Measurements from ENCODE around the gene ANO1.

The ANO1 gene

GRCh38 chr11:70074746-70075145, 3.4 kb upstream of the ANO1 start:
- DNase-seq, result no peak

DNA sequence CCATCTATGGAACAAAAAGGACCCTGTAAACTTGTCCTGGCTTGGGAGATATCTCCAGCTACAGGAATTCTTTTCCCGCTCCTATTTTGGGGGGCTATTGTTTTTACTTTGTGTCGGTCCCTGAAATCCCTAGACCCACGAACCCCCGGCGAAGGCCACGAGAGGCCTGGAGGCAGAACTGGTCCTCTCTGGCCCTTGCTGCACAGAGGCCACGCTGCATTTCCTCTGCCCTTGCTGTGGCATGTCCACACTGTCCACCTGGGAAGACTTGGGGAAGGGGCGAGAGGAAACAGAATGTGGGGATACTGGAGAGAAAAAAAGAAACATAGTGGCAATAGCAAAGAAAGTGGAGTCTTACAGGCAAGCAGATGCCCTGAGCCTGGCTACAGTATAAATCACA, 2.3 kb upstream of the ANO1 start:
- DNase-seq, result no peak

DNA sequence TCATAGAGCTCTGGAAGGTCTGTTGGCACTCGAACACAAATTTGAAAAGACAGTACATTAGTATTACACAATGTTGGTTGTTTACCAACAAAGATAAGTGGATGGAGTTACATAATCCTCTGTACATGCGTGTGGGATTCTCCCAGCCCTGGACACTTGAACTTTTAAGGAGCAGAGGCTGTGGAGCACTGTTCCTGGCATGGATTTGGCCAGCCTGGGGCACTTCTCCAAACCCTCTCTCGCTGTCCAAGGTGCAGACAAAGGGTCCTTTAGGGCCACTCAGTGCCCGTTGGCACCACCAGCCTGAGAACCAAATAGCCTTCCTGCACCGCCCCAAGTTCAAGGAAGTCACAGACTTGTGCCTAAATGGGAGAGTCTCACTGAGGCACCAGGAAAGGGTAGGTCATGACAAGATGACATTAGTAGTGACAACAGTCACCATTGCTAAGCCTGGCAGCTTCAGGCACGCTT, 1.6 kb upstream of the ANO1 start:
- DNase-seq, result no peak

GRCh38 chr11:70077411-70078094, 564 bp upstream of the ANO1 start:
- DNase-seq, result no peak

DNA sequence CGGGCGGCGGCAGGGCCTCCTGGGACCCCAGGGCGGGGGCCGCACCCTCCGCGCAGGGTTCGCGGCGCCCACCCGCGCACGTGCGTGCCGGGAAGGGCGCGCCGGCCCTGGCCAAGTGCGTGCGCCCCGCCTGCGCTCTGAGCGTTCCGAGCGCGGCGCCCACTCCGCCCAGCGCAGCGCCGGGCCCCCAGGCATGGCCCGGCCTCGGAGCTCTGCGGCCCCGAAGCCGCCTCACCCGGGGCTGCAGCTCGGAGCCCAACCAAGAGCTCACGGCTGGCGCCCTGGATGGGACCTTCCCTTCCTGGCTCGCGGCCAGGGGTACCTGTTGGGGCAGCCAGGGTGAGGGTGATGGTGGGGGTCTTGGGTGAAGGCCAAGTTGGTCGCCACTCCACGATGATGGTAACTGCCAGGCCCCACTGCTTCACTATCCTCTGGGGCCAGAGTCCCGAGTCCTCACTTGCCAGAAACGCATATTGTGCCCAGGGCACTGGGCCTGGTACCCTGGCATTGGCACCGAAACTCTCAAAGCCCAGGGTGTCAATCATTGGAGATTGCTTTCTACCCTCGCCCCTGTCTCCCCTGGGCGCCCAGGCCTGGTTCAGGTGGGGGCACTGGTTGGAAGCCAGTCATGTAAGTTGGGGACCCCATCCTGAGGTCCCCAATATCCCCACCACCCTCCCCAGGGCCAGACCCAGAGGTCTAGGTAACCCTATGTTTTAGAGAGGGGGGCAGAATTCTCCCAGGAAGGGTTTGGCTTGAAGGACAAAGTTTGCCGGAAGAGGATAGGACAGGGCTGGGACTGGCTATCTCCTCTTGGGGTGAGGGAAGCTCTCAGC, 882 bp downstream of the ANO1 start:
- DNase-seq, result no peak

DNA sequence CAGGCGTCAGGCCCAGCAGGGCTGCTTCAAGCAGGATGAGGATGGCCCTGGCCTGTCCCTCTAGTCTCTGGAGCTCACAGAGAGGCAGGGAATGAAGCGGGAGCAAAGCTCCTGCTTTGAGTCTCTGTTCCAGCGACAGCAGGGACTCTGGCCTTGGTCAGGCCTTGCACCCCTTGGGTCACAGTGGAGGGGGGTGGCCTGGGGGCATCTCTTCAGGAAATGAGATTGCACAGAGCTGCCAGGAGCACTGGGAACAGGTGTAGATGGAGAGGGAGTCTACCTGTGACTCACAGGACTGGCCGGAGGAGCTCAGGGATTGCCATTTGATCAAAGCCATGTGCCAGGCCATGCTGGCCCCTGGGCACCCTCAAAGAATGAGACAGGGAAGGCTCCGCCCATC, 1.6 kb downstream of the ANO1 start:
- no peak for DNase-seq

DNA sequence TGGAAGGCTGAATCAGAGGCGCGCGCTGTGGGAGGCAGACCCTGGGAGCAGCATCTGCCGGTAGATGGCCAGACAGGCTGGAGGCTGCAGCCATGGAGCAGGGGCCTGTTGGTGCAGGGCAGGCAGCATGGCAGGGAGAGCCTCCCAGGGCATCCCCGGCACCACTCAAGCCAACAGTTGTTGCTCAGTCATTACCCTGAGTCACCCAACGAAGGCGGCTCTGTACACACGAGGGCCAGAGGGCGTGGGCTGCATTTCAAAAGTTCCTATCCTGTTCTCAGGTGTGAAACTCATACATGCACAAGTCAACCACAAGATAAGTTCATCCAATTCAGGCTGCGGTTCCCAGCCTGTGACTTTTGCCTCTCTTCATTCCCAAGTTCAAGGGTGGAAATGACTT, 2.6 kb downstream of the ANO1 start:
- no peak for DNase-seq

GRCh38 chr11:70082829-70083228, 4.7 kb downstream of the ANO1 start:
- no peak for DNase-seq

- no peak for DNase-seq
Measured at GRCh38 chr11:70084046-70084984, 6.2 kb downstream of the ANO1 start.

GRCh38 chr11:70085815-70086769, 8.0 kb downstream of the ANO1 start:
- DNase-seq, result no peak

DNA sequence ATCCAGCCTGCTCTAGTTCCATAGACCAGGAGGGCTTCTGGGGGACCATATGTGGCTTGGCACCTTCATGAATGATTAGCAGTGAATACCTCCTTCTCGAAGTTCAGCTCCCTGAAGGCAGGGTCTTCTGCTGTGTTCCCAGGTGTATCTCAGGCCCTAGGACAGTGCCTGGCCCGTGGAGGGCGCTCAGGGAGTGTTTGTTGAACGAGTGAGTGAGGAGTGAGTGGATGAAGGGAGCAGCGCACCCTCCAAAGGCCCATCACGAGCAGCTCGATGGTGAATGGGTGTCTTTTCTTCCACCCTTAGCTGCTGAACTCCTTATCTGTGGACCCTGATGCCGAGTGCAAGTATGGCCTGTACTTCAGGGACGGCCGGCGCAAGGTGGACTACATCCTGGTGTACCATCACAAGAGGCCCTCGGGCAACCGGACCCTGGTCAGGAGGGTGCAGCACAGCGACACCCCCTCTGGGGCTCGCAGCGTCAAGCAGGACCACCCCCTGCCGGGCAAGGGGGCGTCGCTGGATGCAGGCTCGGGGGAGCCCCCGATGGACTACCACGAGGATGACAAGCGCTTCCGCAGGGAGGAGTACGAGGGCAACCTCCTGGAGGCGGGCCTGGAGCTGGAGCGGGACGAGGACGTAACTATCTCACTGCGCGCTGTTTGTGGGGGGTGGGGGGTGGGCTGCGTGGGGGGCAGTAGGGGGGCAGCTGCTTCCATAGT, 9.5 kb downstream of the ANO1 start:
- no peak for DNase-seq

GRCh38 chr11:70088735-70089250, 10.7 kb downstream of the ANO1 start:
- no peak for DNase-seq

- DNase-seq, result no peak
Measured at GRCh38 chr11:70089631-70090030, 11.5 kb downstream of the ANO1 start.

DNA sequence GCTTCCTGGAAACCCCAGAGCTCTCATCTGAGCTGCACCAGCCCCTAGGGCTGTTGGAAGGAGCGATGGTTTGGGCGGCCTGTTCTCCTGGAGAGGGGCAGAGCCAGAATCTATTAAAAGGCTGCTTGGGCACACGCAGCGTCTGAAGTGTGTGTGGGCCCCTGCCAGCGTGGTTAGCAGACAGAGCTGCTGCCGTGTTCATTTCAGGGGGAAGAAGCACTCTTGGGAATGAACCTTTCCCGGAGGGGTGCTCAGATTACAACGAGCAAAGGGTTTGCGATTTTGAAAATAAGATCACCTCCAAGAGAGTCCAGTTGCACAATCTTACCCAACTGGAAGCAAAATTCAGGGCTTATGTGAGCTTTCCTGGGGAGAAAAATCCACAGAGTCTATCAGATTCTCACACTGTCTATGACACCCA, 12.9 kb downstream of the ANO1 start:
- DNase-seq, result no peak

GRCh38 chr11:70091638-70092037, 13.5 kb downstream of the ANO1 start:
- DNase-seq, result no peak

DNA sequence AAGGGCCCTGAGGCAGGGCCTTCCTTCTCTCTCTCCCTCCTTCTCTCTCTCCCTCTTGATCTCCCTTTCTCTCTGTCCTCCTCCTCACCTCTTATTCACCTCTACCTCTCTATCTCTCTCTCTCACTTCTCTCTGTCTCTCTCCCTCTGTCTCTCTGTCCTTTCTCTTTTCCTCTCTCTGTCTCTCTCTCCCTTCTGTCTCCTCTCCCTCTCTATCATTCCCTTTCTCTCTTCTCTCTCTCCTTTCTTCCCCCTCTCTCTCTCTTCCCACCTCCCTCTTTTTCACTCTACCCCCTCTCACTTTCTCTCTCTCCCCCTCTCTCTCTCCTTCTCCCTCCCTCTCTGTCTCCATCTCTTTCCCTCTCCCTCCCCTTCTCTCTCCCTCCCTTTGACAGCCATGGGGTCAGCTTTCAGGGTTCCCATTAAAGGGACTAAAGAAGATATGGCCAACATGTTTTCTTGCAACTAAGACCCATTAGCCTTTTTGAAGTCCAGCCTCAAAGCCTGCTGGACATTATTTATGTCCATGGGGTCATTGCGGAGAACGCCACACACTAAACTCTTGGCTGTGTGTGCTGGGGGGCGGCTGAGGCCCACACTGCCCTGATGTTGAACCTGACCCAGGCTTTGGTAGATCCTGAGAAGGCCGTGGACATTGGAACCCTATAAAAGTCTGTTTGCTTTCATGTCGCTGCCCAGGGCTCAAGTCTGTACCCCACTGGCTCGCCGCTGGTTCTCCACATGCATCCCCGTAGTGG, 15.0 kb downstream of the ANO1 start:
- DNase-seq, result no peak

GRCh38 chr11:70095541-70096252, 17.6 kb downstream of the ANO1 start:
- DNase-seq, result no peak

- no peak for DNase-seq
Measured at GRCh38 chr11:70097783-70098563, 19.9 kb downstream of the ANO1 start.

DNA sequence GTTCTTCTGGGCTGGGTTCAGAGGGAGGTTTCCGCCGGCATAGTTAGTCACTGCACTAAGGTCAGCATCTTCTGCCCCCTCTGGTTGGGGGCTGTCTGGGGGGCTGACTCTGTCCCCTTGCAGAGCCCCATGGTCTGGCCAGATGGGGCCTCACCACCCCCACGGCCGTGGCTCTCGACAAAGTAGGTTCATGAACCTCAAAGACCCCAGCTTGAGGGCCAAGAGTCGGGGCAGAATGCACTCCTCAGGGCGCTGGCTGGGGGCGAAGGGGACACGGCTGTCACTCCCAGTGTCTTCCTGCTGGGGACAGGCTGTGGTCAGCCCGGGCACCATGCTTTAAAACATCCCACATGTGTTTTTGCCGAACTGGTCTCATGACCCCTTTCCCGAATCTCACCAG, 20.8 kb downstream of the ANO1 start:
- no peak for DNase-seq

All from EL (cell line).